Osteocyte (in vitro differentiated cells): ENCODE results near the gene GTF3C6. TPM values are rescaled to one million over a fixed set of nuclear protein-coding genes. Genes with fewer than 3 reads are reported as not detected.
"Not testable (repeated sequence)": the region's sequence is repeated elsewhere in the genome, so short reads cannot be mapped to it uniquely, and the experiment has no call there.

ENCODE experiments used
- DNase-seq: peaks from one replicate; pipeline ENCODE4 v3.0.0; 2021; ENCODE audit warnings: mixed read lengths; ENCODE audit not compliant: unreplicated experiment; ENCODE audit errors: extremely low spot score
- H3K27ac Mint-ChIP-seq: one replicate; pipeline ENCODE4 v1.8.0; 2021; ENCODE audit warnings: mild to moderate bottlenecking, mixed read lengths; ENCODE audit not compliant: unreplicated experiment
- H3K27me3 Mint-ChIP-seq: one replicate; pipeline ENCODE4 v1.8.0; 2021; ENCODE audit warnings: mixed read lengths; ENCODE audit not compliant: unreplicated experiment
- H3K36me3 Mint-ChIP-seq: one replicate; pipeline ENCODE4 v1.8.0; 2021; ENCODE audit warnings: mixed read lengths; ENCODE audit not compliant: unreplicated experiment
- H3K4me1 Mint-ChIP-seq: one replicate; pipeline ENCODE4 v1.8.0; 2021; ENCODE audit warnings: mixed read lengths; ENCODE audit not compliant: unreplicated experiment
- H3K4me3 Mint-ChIP-seq: one replicate; pipeline ENCODE4 v1.8.0; 2021; ENCODE audit warnings: mild to moderate bottlenecking, moderate library complexity, mixed read lengths; ENCODE audit not compliant: unreplicated experiment
- H3K9me3 Mint-ChIP-seq: one replicate; pipeline ENCODE4 v1.8.0; 2021; ENCODE audit warnings: mixed read lengths; ENCODE audit not compliant: unreplicated experiment
- total RNA-seq: library from RNA; stranded (reverse); gene quantifications from 2 replicates; pipeline ENCODE4 v1.2.1, GENCODE V29; 2021
- TF ChIP-seq, protein P1 (sequence below): fragments of 200-600 bp; sonication (generic); IDR thresholded peaks from 2 replicates; pipeline ENCODE4 v1.5.0; 2021; ENCODE audit warnings: antibody characterized with exemption, mild to moderate bottlenecking, moderate library complexity

Gene GTF3C6
- total RNA-seq, 1 donor from 2014 or later = 66.2 TPM

DNA sequence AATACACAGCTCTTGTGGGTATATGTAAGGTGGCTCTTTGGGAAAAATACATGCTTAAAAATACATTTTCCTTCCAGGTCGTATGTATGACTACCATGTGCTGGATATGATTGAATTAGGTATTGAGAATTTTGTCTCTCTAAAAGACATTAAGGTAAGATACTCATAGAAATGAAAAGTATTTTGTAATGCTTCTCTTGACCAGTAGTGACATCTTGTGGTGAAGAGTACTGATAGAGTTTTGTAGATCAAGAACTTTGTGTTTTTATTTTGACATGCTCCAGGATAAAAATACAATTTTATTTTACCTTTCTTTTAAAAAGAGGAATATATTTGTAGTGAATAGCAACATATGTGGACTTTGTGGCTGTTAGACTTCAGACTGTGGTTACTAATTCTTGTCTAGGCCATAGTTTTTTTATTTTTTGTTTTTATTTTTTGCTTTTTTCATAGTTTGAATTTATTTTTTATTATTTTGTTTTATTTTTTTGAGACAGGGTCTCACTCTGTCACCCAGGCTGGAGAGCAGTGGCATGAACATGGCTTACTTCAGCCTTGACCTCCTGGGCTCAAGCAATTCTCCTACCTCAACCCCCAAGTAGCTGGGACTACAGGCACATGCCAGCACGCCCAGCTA lies 41.2 kb downstream of the GTF3C6 start:
- H3K27me3 Mint-ChIP-seq = no peaks in the 10 kb centered on the region
- H3K4me1 Mint-ChIP-seq = no peaks in the 10 kb centered on the region
- peaks cover 41% of the 10 kb centered on the region for H3K36me3 Mint-ChIP-seq
- TF ChIP-seq, protein P1, sequence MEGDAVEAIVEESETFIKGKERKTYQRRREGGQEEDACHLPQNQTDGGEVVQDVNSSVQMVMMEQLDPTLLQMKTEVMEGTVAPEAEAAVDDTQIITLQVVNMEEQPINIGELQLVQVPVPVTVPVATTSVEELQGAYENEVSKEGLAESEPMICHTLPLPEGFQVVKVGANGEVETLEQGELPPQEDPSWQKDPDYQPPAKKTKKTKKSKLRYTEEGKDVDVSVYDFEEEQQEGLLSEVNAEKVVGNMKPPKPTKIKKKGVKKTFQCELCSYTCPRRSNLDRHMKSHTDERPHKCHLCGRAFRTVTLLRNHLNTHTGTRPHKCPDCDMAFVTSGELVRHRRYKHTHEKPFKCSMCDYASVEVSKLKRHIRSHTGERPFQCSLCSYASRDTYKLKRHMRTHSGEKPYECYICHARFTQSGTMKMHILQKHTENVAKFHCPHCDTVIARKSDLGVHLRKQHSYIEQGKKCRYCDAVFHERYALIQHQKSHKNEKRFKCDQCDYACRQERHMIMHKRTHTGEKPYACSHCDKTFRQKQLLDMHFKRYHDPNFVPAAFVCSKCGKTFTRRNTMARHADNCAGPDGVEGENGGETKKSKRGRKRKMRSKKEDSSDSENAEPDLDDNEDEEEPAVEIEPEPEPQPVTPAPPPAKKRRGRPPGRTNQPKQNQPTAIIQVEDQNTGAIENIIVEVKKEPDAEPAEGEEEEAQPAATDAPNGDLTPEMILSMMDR = peak; percentile 56
- DNase-seq = no peak
- no peaks in the 10 kb centered on the region for H3K9me3 Mint-ChIP-seq
- H3K4me3 Mint-ChIP-seq = no peak overlapping the region
- no peak overlapping the region for H3K27ac Mint-ChIP-seq

DNA sequence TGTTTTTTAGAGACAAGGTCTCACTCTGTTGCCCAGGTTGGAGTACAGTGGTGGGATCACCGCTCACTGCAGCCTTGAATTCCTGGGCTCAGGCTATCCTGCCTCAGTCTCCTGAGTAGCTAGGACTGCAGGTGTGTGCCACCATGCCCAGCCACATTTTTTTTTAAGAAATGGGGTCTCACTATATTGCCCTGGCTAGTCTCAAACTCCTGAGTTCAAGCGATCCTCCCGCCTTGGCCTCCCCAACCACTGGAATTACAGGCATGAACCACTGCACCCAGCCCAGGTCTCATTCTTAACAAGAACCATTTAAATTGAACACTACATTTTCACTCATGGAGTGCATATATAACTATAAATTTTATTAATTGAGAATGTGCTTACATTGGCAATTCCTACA lies 43.8 kb downstream of the GTF3C6 start:
- H3K4me3 Mint-ChIP-seq = no peak overlapping the region
- H3K27me3 Mint-ChIP-seq = no peaks in the 10 kb centered on the region
- no peaks in the 10 kb centered on the region for H3K4me1 Mint-ChIP-seq
- peaks cover 27% of the 10 kb centered on the region for H3K36me3 Mint-ChIP-seq
- no peak for DNase-seq
- H3K27ac Mint-ChIP-seq = no peak overlapping the region
- no peaks in the 10 kb centered on the region for H3K9me3 Mint-ChIP-seq
- TF ChIP-seq, protein P1 = no peak

DNA sequence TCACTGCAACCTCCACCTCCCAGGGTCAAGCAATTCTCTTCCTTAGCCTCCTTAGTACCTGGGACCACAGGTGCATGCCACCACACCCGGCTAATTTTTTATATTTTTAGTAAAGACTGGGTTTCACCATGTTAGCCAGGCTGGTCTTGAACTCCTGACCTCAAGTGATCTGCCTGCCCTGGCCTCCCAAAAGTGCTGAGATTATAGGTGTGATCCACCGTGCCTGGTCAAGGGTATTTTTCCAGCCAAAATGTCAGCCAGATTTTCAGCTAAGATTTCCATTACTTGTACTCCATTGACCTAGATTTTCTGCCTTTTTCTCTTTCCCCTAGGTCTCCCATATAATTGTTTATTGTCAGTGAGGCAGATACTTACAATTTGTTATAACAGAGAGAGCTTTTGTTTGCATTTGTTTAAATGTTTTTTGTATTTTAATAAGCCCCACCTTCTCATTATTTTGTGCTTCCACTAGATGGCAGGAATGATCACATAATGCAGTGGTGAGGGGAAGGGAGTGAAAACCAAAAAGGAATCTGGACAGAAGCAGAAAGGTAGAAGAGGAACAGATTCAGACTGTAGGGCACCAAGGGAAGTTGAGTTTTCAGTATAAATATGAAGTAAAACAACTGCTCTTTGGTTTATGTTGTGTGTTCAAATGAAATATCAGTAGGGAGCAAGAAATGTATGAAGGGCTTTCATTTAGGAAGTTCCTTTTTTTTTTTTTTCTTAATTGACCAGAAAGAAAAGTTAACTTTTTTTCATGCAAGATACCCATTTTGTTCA lies 53.0 kb downstream of the GTF3C6 start:
- DNase-seq = no peak

DNA sequence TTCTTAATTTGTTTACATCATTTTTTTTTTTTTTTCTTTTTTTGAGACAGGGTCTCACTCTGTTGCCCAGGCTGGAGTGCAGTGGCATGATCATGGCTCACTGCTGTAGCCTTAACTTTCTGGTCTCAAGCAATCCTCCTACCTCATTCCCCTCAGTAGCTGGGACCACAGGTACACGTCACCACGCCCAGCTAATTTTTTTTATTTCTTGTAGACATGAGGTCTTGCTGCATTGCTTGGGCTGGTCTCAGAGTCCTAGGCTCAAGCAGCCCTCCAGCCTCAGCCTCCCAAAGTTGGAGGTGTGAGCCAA lies 53.6 kb downstream of the GTF3C6 start:
- no peaks in the 10 kb centered on the region for H3K27me3 Mint-ChIP-seq
- no peak for DNase-seq
- H3K27ac Mint-ChIP-seq = no peak overlapping the region
- H3K4me1 Mint-ChIP-seq = peaks cover 13% of the 10 kb centered on the region
- H3K9me3 Mint-ChIP-seq = no peaks in the 10 kb centered on the region
- TF ChIP-seq, protein P1 = no peak
- H3K36me3 Mint-ChIP-seq = peaks cover 34% of the 10 kb centered on the region
- H3K4me3 Mint-ChIP-seq = no peak overlapping the region

More for the DNA sequence above, 53.0 kb downstream of the GTF3C6 start:
- no peaks in the 10 kb centered on the region for H3K27me3 Mint-ChIP-seq
- H3K4me1 Mint-ChIP-seq = peaks cover 13% of the 10 kb centered on the region
- H3K4me3 Mint-ChIP-seq = no peak overlapping the region
- peaks cover 31% of the 10 kb centered on the region for H3K36me3 Mint-ChIP-seq
- peak overlapping the region; percentile 55 for H3K27ac Mint-ChIP-seq
- TF ChIP-seq, protein P1 = peak; percentile 72
- H3K9me3 Mint-ChIP-seq = no peaks in the 10 kb centered on the region

DNA sequence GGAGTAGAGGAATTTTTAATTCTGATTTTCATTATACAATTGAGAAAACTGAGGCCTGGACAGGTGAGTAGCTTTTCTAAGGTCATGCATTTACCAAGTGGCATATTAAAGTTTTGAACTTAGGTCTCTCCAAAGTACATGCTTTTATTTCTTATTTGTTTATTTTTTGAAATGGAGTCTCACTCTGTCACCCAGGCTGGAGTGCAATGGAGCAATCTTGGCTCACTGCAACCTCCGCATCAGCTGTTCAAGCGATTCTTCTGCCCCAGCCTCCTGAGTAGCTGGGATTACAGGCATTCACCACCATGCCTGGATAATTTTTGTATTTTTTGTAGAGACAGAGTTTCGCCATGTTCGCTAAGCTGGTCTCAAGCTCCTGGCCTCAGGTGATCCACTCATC lies 54.0 kb downstream of the GTF3C6 start:
- H3K27ac Mint-ChIP-seq, H3K9me3 Mint-ChIP-seq, H3K4me3 Mint-ChIP-seq, DNase-seq, H3K27me3 Mint-ChIP-seq: not testable (repeated sequence)
- Mint-ChIP-seq H3K36me3 (peaks cover 34% of the 10 kb centered on the region), H3K4me1 (peaks cover 13% of the 10 kb centered on the region)
